ENCODE data around the gene TMED1. TPM values are rescaled to one million over a fixed set of nuclear protein-coding genes. Genes with fewer than 3 reads are reported as not detected.

The TMED1 gene
- polyA plus RNA-seq, 1 donor from 2014 or later = 20.2 TPM

DNA sequence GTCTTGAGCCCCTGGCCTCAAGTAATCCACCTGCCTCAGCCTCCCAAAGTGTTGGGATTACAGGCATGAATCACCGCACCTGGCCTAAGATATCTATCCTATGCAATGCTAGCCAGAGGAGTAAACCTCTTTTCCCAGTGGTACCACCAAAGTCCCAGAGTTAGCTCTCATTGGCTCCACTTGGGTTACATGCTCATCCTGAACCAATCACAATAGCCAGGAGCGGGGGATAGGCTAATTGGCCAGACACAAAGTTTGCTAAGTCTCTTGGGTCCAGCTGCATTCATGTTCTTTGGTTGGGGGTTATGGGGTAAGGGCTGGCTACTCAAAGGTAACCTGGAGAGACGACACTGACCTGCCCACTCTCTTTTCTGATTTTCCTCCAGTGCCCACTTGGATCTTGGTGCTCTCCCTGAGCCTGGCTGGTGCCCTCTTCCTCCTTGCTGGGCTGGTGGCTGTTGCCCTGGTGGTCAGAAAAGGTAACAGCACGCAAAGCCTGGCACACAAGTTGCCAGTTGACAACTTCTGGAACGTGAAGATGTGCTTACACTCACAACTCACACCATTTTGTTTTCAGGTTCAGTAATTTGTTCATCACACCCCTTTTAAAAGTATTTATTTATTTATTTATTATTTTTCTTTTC, 20.0 kb upstream of the TMED1 start:
- Histone ChIP-seq H3K9me2 (ENCODE audit: insufficient read depth, low read length) (no peaks in the 10 kb centered on the region), H3K36me3 (ENCODE audit: insufficient read depth, low read length) (no peaks in the 10 kb centered on the region), H3K27ac (ENCODE audit: low read length) (no peak overlapping the region), H3K79me2 (replicated peaks; ENCODE audit: insufficient read depth, low read length) (no peaks in the 10 kb centered on the region), H3K9me3 (ENCODE audit: low read length) (no peaks in the 10 kb centered on the region), H3K9ac (ENCODE audit: low read length) (no peak overlapping the region), H3F3A (ENCODE audit: insufficient read depth, low read length, poor library complexity, severe bottlenecking) (no peaks in the 10 kb centered on the region), H4K20me1 (ENCODE audit: insufficient read depth) (no peaks in the 10 kb centered on the region), H3K4me3 (ENCODE audit: low read length) (no peak overlapping the region), H2AFZ (ENCODE audit: low read depth, low read length) (no peak overlapping the region), H3K4me2 (ENCODE audit: low read length) (no peak overlapping the region), H3K27me3 (ENCODE audit: insufficient read depth, low read depth, low read length) (no peaks in the 10 kb centered on the region)
- no peak for TF ChIP-seq TAF1 (IDR thresholded peaks at IDR 0.05; ENCODE audit: low read depth)
- no peak for TF ChIP-seq EZH2 (IDR thresholded peaks at IDR 0.05; ENCODE audit: borderline replicate concordance, insufficient read depth, low read length, poor library complexity, severe bottlenecking)
- no peak for TF ChIP-seq MXI1 (conservative IDR thresholded peaks at IDR 0.05; ENCODE audit: poor library complexity, severe bottlenecking)
- no peak for TF ChIP-seq REST (IDR thresholded peaks at IDR 0.05; ENCODE audit: borderline replicate concordance)
- TF ChIP-seq POLR2AphosphoS5 (IDR thresholded peaks at IDR 0.05) = no peak
- TF ChIP-seq EP300 (conservative IDR thresholded peaks at IDR 0.05; ENCODE audit: poor library complexity, severe bottlenecking) = no peak
- no peak for TF ChIP-seq RAD21 (conservative IDR thresholded peaks at IDR 0.05)
- TF ChIP-seq, protein P1, sequence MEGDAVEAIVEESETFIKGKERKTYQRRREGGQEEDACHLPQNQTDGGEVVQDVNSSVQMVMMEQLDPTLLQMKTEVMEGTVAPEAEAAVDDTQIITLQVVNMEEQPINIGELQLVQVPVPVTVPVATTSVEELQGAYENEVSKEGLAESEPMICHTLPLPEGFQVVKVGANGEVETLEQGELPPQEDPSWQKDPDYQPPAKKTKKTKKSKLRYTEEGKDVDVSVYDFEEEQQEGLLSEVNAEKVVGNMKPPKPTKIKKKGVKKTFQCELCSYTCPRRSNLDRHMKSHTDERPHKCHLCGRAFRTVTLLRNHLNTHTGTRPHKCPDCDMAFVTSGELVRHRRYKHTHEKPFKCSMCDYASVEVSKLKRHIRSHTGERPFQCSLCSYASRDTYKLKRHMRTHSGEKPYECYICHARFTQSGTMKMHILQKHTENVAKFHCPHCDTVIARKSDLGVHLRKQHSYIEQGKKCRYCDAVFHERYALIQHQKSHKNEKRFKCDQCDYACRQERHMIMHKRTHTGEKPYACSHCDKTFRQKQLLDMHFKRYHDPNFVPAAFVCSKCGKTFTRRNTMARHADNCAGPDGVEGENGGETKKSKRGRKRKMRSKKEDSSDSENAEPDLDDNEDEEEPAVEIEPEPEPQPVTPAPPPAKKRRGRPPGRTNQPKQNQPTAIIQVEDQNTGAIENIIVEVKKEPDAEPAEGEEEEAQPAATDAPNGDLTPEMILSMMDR (IDR thresholded peaks at IDR 0.05; ENCODE audit: poor library complexity, severe bottlenecking) = no peak
- TF ChIP-seq SMC3 (conservative IDR thresholded peaks at IDR 0.05; ENCODE audit: poor library complexity) = no peak

GRCh38 chr19:10854350-10855089, 18.5 kb upstream of the TMED1 start:
- Histone ChIP-seq H3K9me2 (ENCODE audit: insufficient read depth, low read length) (no peaks in the 10 kb centered on the region), H3F3A (ENCODE audit: insufficient read depth, low read length, poor library complexity, severe bottlenecking) (no peaks in the 10 kb centered on the region), H3K4me3 (ENCODE audit: low read length) (no peak overlapping the region), H3K36me3 (ENCODE audit: insufficient read depth, low read length) (no peaks in the 10 kb centered on the region), H3K27me3 (ENCODE audit: insufficient read depth, low read depth, low read length) (no peaks in the 10 kb centered on the region), H4K20me1 (ENCODE audit: insufficient read depth) (no peaks in the 10 kb centered on the region), H3K4me2 (ENCODE audit: low read length) (no peak overlapping the region), H3K9me3 (ENCODE audit: low read length) (no peaks in the 10 kb centered on the region), H3K79me2 (replicated peaks; ENCODE audit: insufficient read depth, low read length) (no peaks in the 10 kb centered on the region), H2AFZ (ENCODE audit: low read depth, low read length) (no peak overlapping the region), H3K9ac (ENCODE audit: low read length) (no peak overlapping the region), H3K27ac (ENCODE audit: low read length) (no peak overlapping the region)
- TF ChIP-seq, protein P1 (IDR thresholded peaks at IDR 0.05; ENCODE audit: poor library complexity, severe bottlenecking) = no peak
- no peak for TF ChIP-seq MXI1 (conservative IDR thresholded peaks at IDR 0.05; ENCODE audit: poor library complexity, severe bottlenecking)
- TF ChIP-seq POLR2AphosphoS5 (IDR thresholded peaks at IDR 0.05) = no peak
- no peak for TF ChIP-seq EP300 (conservative IDR thresholded peaks at IDR 0.05; ENCODE audit: poor library complexity, severe bottlenecking)
- TF ChIP-seq RAD21 (conservative IDR thresholded peaks at IDR 0.05) = no peak
- no peak for TF ChIP-seq SMC3 (conservative IDR thresholded peaks at IDR 0.05; ENCODE audit: poor library complexity)
- TF ChIP-seq TAF1 (IDR thresholded peaks at IDR 0.05; ENCODE audit: low read depth) = no peak
